ENCODE results near the gene DENND4A.

- TF ChIP-seq CTCF (IDR thresholded peaks at IDR 0.05), result no peak
- TF ChIP-seq POLR2AphosphoS5 (IDR thresholded peaks at IDR 0.05), result no peak
- no peak for TF ChIP-seq POLR2A (IDR thresholded peaks at IDR 0.05; ENCODE audit: low read depth)
Observed at GRCh38 chr15:65731926-65732325, 60.2 kb downstream of the DENND4A start.
